Testis (tissue), 3 donors: ENCODE measurements around the gene GREB1. TPM values are rescaled to one million over a fixed set of nuclear protein-coding genes. Genes with fewer than 3 reads are reported as not detected.

Source experiments
- DNase-seq: peaks from one replicate; pipeline ENCODE4 v3.0.0-alpha.2; 2019
- H3K27ac ChIP-seq, 2 donors: fragments of 200-600 bp; sonication (generic); one replicate each; pipeline ENCODE4 v1.5.1; 2019
- H3K27me3 ChIP-seq: fragments of 200-600 bp; sonication (generic); one replicate; pipeline ENCODE4 v1.5.1; 2019
- H3K36me3 ChIP-seq: fragments of 200-600 bp; sonication (generic); one replicate; pipeline ENCODE4 v1.5.1; 2017; ENCODE audit warnings: low read depth; ENCODE audit errors: missing control alignments
- H3K4me1 ChIP-seq: fragments of 200-600 bp; sonication (generic); one replicate; pipeline ENCODE4 v1.5.1; 2019
- H3K4me3 ChIP-seq, 2 donors: fragments of 200-600 bp; sonication (generic); one replicate each; pipeline ENCODE4 v1.5.1; 2017 to 2019
- H3K9me3 ChIP-seq: fragments of 200-600 bp; sonication (generic); one replicate; pipeline ENCODE4 v1.5.1; 2017
- CTCF ChIP-seq, 3 experiments: fragments of 450-650 bp in 2 of 3; fragments of 200-600 bp in 1 of 3; sonication (generic) in 1 of 3; IDR thresholded peaks; one replicate each; pipeline ENCODE4 v1.5.1; 2016 to 2019; ENCODE audit warnings: antibody characterized with exemption in 3 of 3, mild to moderate bottlenecking in 2 of 3, moderate library complexity in 1 of 3
- POLR2A ChIP-seq: fragments of 450-650 bp; IDR thresholded peaks from one replicate; pipeline ENCODE4 v1.6.1; 2017; ENCODE audit warnings: antibody characterized with exemption, mild to moderate bottlenecking, moderate library complexity
- WGBS, 2 donors: methylation state at CpG; one replicate each; pipeline ENCODE4 v1.1.5; 2018; 5-methylcytosine and 5-hydroxymethylcytosine counted together
- intact Hi-C: fragments of 100-400 bp; cut with DNase I; formaldehyde crosslinking; loops from one replicate; pipeline ENCODE4 v1.15.1; 2023; ENCODE audit warnings: low total_unique reads
- polyA plus RNA-seq: library from polyadenylated mRNA; stranded (reverse); fragments of 350-450 nt; fragmentation: Illumina TruSeq; extraction: RNeasy Lipid Tissue Mini Kit (QIAGEN cat#74804); gene quantifications from one replicate; pipeline ENCODE4 v1.2.3, GENCODE V29; 2014; ENCODE audit warnings: low read depth, low replicate concordance; ENCODE audit not compliant: insufficient read depth
- total RNA-seq, 2 donors: library from RNA; depleted of rRNA; stranded (reverse); fragments of >200 nt; gene quantifications; one replicate each; pipeline ENCODE4 v1.2.3, GENCODE V29; 2016

The GREB1 gene
- total and polyA plus RNA-seq, 3 donors from 2014 or later, result 29.8 to 136 (median 91.0) TPM

DNA sequence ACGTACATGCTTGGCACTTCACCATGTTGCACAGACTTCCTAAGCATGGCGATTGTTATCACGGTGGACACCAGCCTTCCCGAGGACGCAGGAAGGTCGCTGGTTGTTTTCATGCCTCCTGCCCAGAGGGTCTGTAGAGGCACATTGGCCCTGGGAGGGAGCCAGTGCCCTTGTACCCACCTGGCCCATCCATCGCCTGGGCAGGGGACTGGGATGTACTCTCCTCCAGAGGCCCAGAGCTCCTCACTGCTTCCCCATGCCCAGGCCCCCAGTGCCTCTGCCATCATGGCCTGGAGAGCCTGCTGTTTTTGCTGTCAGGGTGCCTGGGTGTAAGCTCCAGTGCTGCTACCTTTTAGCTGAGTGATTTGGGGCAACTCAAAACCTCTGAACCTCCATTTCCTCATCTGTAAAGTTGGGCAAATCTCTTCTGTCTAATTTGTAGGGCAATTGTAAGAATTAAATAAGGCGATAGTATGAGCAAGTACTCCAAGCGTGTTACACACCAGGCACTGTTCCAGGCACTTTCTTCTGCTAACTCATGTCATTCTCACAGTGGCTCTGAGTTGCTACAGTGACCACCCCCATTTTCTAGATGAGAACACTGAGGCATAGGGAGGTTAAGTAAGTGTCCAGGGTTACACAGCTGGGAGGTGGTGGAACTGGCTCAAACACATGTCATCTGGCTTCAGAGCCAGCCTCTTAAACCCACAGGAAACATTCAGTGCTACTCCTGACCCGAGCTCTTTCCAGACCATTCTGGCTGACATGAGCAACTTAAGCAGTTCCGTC lies 45.3 kb downstream of the GREB1 start:
- peak overlapping the region in 1 of 2 donors; percentile 50 for H3K27ac ChIP-seq
- H3K36me3 ChIP-seq, result no peaks in the 10 kb centered on the region
- intact Hi-C loops, result no loop called here

DNA sequence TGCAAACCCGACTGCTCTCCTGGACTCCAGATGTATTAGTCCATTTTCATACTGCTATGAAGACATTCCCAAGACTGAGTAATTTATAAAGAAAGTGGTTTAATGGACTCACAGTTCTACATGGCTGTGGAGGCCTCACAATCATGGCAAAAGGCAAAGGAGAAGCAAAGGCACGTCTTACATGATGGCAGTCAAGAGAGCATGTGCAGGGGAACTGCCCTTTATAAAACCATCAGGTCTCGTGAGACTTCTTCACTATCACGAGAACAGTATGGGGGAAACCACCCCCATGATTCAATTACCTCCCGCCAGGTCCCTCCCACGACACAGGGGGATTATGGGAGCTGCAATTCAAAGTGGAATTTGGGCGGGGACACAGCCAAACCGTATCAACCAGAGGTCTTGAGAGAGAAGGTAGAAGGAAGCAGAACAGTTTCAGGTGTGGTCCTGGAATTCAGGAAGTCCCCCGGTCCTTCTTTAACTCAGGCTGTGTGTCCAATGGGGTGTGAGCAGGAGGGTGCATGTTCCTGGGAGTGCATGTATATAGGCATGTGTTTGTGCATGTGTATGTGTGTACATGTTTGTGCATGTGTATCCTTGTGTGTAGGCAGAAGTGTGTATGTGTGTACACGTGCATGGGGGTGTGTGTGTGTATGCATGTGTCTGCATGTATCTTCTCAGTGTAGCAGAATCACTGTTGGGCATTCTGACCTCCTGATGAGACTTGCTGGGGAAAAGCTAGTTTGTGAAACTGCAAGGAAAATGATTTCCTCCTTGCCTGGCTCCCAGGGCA lies 46.2 kb downstream of the GREB1 start:
- Histone ChIP-seq H3K27me3 (no peaks in the 10 kb centered on the region), H3K36me3 (no peaks in the 10 kb centered on the region), H3K4me3 (no peak overlapping the region), H3K4me1 (peaks cover 27% of the 10 kb centered on the region), H3K27ac (no peak overlapping the region), H3K9me3 (no peaks in the 10 kb centered on the region)
- no peak for DNase-seq
- WGBS, 2 donors, result 77 to 78% methylated on average over 10 of the region's 10 CpGs
- intact Hi-C loops, result loop anchor here (5.0 kb wide), 1 partner anchor 103 kb away; no protein-coding TSS in a partner anchor
- TF ChIP-seq POLR2A (no peak), CTCF (IDR thresholded peaks at IDR 0.05) (no peak)

More for the DNA sequence above, 45.3 kb downstream of the GREB1 start:
- peaks cover 31% of the 10 kb centered on the region for H3K4me1 ChIP-seq
- TF ChIP-seq CTCF (IDR thresholded peaks at IDR 0.05) (no peak), POLR2A (no peak)
- 89 to 95% methylated on average over 11 of the region's 11 CpGs for WGBS, 2 donors
- H3K9me3 ChIP-seq, result no peaks in the 10 kb centered on the region
- no peak overlapping the region for H3K4me3 ChIP-seq
- H3K27me3 ChIP-seq, result no peaks in the 10 kb centered on the region
- DNase-seq, result no peak

- no peaks in the 10 kb centered on the region for H3K36me3 ChIP-seq
- DNase-seq, result no peak
- H3K9me3 ChIP-seq, result no peaks in the 10 kb centered on the region
- H3K4me1 ChIP-seq, result peaks cover 27% of the 10 kb centered on the region
- WGBS, 2 donors, result 85 to 88% methylated on average over 6 to 12 of the region's 12 CpGs
- H3K4me3 ChIP-seq, result no peak overlapping the region
- no peak for TF ChIP-seq POLR2A
- TF ChIP-seq CTCF (IDR thresholded peaks at IDR 0.05), result no peak
- intact Hi-C loops, result loop anchor here (5.0 kb wide), 1 partner anchor 103 kb away; no protein-coding TSS in a partner anchor
- no peaks in the 10 kb centered on the region for H3K27me3 ChIP-seq
- H3K27ac ChIP-seq, result peak overlapping the region in 1 of 2 donors; percentile 17
Measured at GRCh38 chr2:11580697-11581096, 46.9 kb downstream of the GREB1 start.

GRCh38 chr2:11581124-11581796 lies 47.4 kb downstream of the GREB1 start:
- TF ChIP-seq CTCF (IDR thresholded peaks at IDR 0.05), result no peak
- no peak for TF ChIP-seq POLR2A
- no peaks in the 10 kb centered on the region for H3K36me3 ChIP-seq
- intact Hi-C loops, result loop anchor here (5.0 kb wide), 1 partner anchor 104 kb away; no protein-coding TSS in a partner anchor
- H3K27ac ChIP-seq, result peak overlapping the region; percentile 72 to 77
- H3K9me3 ChIP-seq, result no peaks in the 10 kb centered on the region
- no peak for DNase-seq
- H3K27me3 ChIP-seq, result no peaks in the 10 kb centered on the region
- no peak overlapping the region for H3K4me3 ChIP-seq
- H3K4me1 ChIP-seq, result peaks cover 27% of the 10 kb centered on the region
- 77 to 81% methylated on average over 9 of the region's 9 CpGs for WGBS, 2 donors
